ENCODE data around the gene SKA3. TPM values are rescaled to one million over a fixed set of nuclear protein-coding genes. Genes with fewer than 3 reads are reported as not detected.
A peak's percentile ranks its signal among the peaks of the same experiment; 100 is the strongest.

SKA3 gene
- total and polyA plus RNA-seq, 2 of the 13 experiments (the other 11 are each of a cell fraction or from before 2014, with no cell fraction given): 7.2 to 10.8 TPM

- TF ChIP-seq CTCF (CRISPR knock-in tag; IDR thresholded peaks at IDR 0.05): 0 out of 2 replicates have a peak, but pooled peaks have one; percentile 4
- no peak for TF ChIP-seq MZF1 (CRISPR knock-in tag; IDR thresholded peaks at IDR 0.05; ENCODE audit: borderline replicate concordance)
- no peak for TF ChIP-seq PRPF4 (IDR thresholded peaks at IDR 0.05; ENCODE audit: low read depth, low read length, poor library complexity, severe bottlenecking)
- TF ChIP-seq ZNF619 (CRISPR knock-in tag; IDR thresholded peaks at IDR 0.05): no peak
- no peak for TF ChIP-seq SP2 (CRISPR knock-in tag; IDR thresholded peaks at IDR 0.05)
- TF ChIP-seq JUN (CRISPR knock-in tag; IDR thresholded peaks at IDR 0.05): no peak
- no peak for TF ChIP-seq ZSCAN20 (CRISPR knock-in tag; IDR thresholded peaks at IDR 0.05; ENCODE audit: borderline replicate concordance)
- TF ChIP-seq NONO (IDR thresholded peaks at IDR 0.05): no peak
- 0 out of 2 replicates have a peak, but pooled peaks have one; percentile 27 for TF ChIP-seq NONO (CRISPR knock-in tag; conservative IDR thresholded peaks at IDR 0.05)
- TF ChIP-seq PHF20 (CRISPR knock-in tag; IDR thresholded peaks at IDR 0.05): no peak
- TF ChIP-seq ZNF430 (CRISPR knock-in tag; IDR thresholded peaks at IDR 0.05): no peak
- no peak for TF ChIP-seq GATA4 (IDR thresholded peaks at IDR 0.05; ENCODE audit: borderline replicate concordance, low read depth)
- no peak for TF ChIP-seq ZNF883 (CRISPR knock-in tag; IDR thresholded peaks at IDR 0.05; ENCODE audit: not compliant biosample characterization)
- no peak for TF ChIP-seq YEATS2 (CRISPR knock-in tag; IDR thresholded peaks at IDR 0.05; ENCODE audit: borderline replicate concordance)
- TF ChIP-seq HMG20A (CRISPR knock-in tag; IDR thresholded peaks at IDR 0.05; ENCODE audit: borderline replicate concordance): no peak
- peak; percentile 8 for TF ChIP-seq TEAD3 (CRISPR knock-in tag; optimal IDR thresholded peaks at IDR 0.05; ENCODE audit: borderline replicate concordance)
- TF ChIP-seq HBP1 (CRISPR knock-in tag; IDR thresholded peaks at IDR 0.05; ENCODE audit: low read depth): no peak
- no peak for TF ChIP-seq HDAC6 (IDR thresholded peaks at IDR 0.05; ENCODE audit: low read depth, low read length)
- no peak for TF ChIP-seq ZNF616 (CRISPR knock-in tag; IDR thresholded peaks at IDR 0.05; ENCODE audit: low read depth)
- TF ChIP-seq ZNF432 (CRISPR knock-in tag; IDR thresholded peaks at IDR 0.05; ENCODE audit: borderline replicate concordance): no peak
- TF ChIP-seq ATF4 (CRISPR knock-in tag; IDR thresholded peaks at IDR 0.05): no peak
- TF ChIP-seq ZNF652 (CRISPR knock-in tag; IDR thresholded peaks at IDR 0.05; ENCODE audit: borderline replicate concordance, low read depth): no peak
- TF ChIP-seq TERF1 (CRISPR knock-in tag; IDR thresholded peaks at IDR 0.05): no peak
- TF ChIP-seq PATZ1 (CRISPR knock-in tag; IDR thresholded peaks at IDR 0.05): no peak
- TF ChIP-seq GATAD2A (CRISPR knock-in tag; IDR thresholded peaks at IDR 0.05): no peak
These were observed 48.7 kb upstream of the SKA3 start (continued) for GRCh38 chr13:21225082-21225481.
